WTC11 (cell line): Measurements from ENCODE around the gene MYO7B. TPM values are rescaled to one million over a fixed set of nuclear protein-coding genes. Genes with fewer than 3 reads are reported as not detected.

Experiments
- ATAC-seq: fragments of 200-7000 bp; cut with Tn5 transposase; 2 replicates; pipeline ENCODE4 v1.10.0; 2021; ENCODE audit warnings: mild to moderate bottlenecking, moderate library complexity
- CTCF ChIA-PET: fragments of 300-600 bp; sonication (Branson Sonifier 250); formaldehyde crosslinking; loops from one replicate; lab custom pipeline; 2021; ENCODE audit warnings: antibody characterized with exemption; lab: Charles Lee
- POLR2A ChIA-PET: fragments of 350-600 bp; sonication (Branson Sonifier 250); formaldehyde crosslinking; loops from one replicate; lab custom pipeline; 2021; ENCODE audit warnings: antibody characterized with exemption; lab: Charles Lee
- DNase-seq: peaks from one replicate; pipeline ENCODE4 v3.0.0; 2021; ENCODE audit warnings: low spot score
- H3K27ac Mint-ChIP-seq: 2 replicates; pipeline ENCODE4 v1.8.0; 2021; ENCODE audit warnings: mixed read lengths
- H3K27me3 Mint-ChIP-seq: 2 replicates; pipeline ENCODE4 v1.8.0; 2021; ENCODE audit warnings: low read depth, mild to moderate bottlenecking, moderate library complexity, mixed read lengths
- H3K36me3 Mint-ChIP-seq: 2 replicates; pipeline ENCODE4 v1.8.0; 2021; ENCODE audit warnings: mixed read lengths
- H3K4me1 Mint-ChIP-seq: 2 replicates; pipeline ENCODE4 v1.8.0; 2022; ENCODE audit warnings: mixed read lengths
- H3K4me3 Mint-ChIP-seq: 2 replicates; pipeline ENCODE4 v1.8.0; 2021; ENCODE audit warnings: mild to moderate bottlenecking, moderate library complexity, mixed read lengths
- H3K9me3 Mint-ChIP-seq: 2 replicates; pipeline ENCODE4 v1.8.0; 2021; ENCODE audit warnings: mixed read lengths
- ATF6 ChIP-seq: sonication (generic); formaldehyde crosslinking; IDR thresholded peaks from 2 replicates; pipeline ENCODE4 v1.8.1; 2023; ENCODE audit warnings: mild to moderate bottlenecking, missing genetic modification reagents
- CTCF ChIP-seq: fragments of 200-600 bp; IDR thresholded peaks from 2 replicates; pipeline ENCODE4 v1.8.0; 2022; ENCODE audit warnings: antibody characterized with exemption
- ETV6 ChIP-seq: sonication (generic); formaldehyde crosslinking; IDR thresholded peaks from 2 replicates; pipeline ENCODE4 v1.8.1; 2022; ENCODE audit warnings: mild to moderate bottlenecking, missing genetic modification reagents
- FOXK1 ChIP-seq: sonication (generic); formaldehyde crosslinking; IDR thresholded peaks from 2 replicates; pipeline ENCODE4 v1.8.0; 2022; ENCODE audit warnings: mild to moderate bottlenecking, moderate library complexity, missing genetic modification reagents
- IRF1 ChIP-seq: sonication (generic); formaldehyde crosslinking; IDR thresholded peaks from 2 replicates; pipeline ENCODE4 v1.8.0; 2023; ENCODE audit warnings: missing genetic modification reagents
- RORB ChIP-seq: fragments of 250-450 bp; sonication (Bioruptor Pico); IDR thresholded peaks from 2 replicates; pipeline ENCODE4 v1.9.0; 2021; ENCODE audit warnings: mild to moderate bottlenecking
- SMAD4 ChIP-seq: sonication (generic); formaldehyde crosslinking; IDR thresholded peaks from 2 replicates; pipeline ENCODE4 v1.8.0; 2022; ENCODE audit warnings: mild to moderate bottlenecking, missing genetic modification reagents
- TCF7 ChIP-seq: sonication (generic); formaldehyde crosslinking; IDR thresholded peaks from 2 replicates; pipeline ENCODE4 v1.8.0; 2022; ENCODE audit warnings: mild to moderate bottlenecking, low read depth, missing genetic modification reagents, moderate library complexity
- TEAD1 ChIP-seq: sonication (generic); formaldehyde crosslinking; IDR thresholded peaks from 2 replicates; pipeline ENCODE4 v1.8.0; 2022; ENCODE audit warnings: mild to moderate bottlenecking, missing genetic modification reagents
- ZNF138 ChIP-seq: sonication (generic); formaldehyde crosslinking; conservative IDR thresholded peaks from 2 replicates; pipeline ENCODE4 v1.8.1; 2022; ENCODE audit warnings: mild to moderate bottlenecking, moderate library complexity, missing genetic modification reagents
- ZNF416 ChIP-seq: fragments of 250-450 bp; sonication (Bioruptor Pico); IDR thresholded peaks from 2 replicates; pipeline ENCODE4 v1.9.0; 2021; ENCODE audit warnings: mild to moderate bottlenecking, inconsistent platforms
- total RNA-seq: library from RNA; stranded (reverse); gene quantifications from 3 replicates; pipeline ENCODE4 v1.2.3, GENCODE V29; 2021
- TF ChIP-seq, protein P1 (sequence below): sonication (generic); formaldehyde crosslinking; conservative IDR thresholded peaks from 2 replicates; pipeline ENCODE4 v1.8.1; 2022; ENCODE audit warnings: mild to moderate bottlenecking, missing genetic modification reagents
- TF ChIP-seq, protein P2 (sequence below): fragments of 250-450 bp; sonication (Bioruptor Pico); IDR thresholded peaks from 2 replicates; pipeline ENCODE4 v1.8.0; 2021; ENCODE audit warnings: mild to moderate bottlenecking
- TF ChIP-seq, protein P3 (sequence below): fragments of 250-450 bp; sonication (Bioruptor Pico); conservative IDR thresholded peaks from 2 replicates; pipeline ENCODE4 v1.9.0; 2021; ENCODE audit warnings: mild to moderate bottlenecking
- TF ChIP-seq, protein P4 (sequence below): sonication (generic); formaldehyde crosslinking; IDR thresholded peaks from 2 replicates; pipeline ENCODE4 v1.8.1; 2022; ENCODE audit warnings: mild to moderate bottlenecking, missing genetic modification reagents, moderate library complexity, borderline replicate concordance

The MYO7B gene
- total RNA-seq, 1 experiment from 2014 or later = not detected

DNA sequence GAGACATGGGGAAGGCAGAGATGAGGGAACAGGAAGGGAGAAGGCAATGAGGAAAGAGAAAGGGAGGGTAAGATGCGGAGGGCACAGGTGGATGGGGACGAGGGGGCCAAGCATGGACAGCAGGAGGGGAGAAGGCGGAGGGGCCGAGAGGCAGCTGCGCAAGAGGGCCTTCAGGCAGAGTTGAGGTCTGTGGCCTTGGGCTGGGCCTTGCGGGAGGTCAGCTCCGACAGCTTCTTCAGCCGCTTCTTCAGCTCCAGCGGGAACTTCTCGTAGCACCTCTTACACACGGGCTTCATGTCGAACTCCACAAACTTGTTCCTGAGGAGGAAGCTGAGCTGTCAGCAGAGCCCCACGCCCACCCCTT, 103.6 kb downstream of the MYO7B start:
- H3K36me3 Mint-ChIP-seq = no peaks in the 10 kb centered on the region
- H3K27me3 Mint-ChIP-seq = no peaks in the 10 kb centered on the region
- ChIA-PET CTCF (interaction anchor here (0.9 to 6.3 kb wide), 6 partner anchors 11 to 112 kb away, joined by 3 to 70 read pairs (median 8); partner anchors contain the start of genes IWS1 and LIMS2), POLR2A (interaction anchor here (1.2 kb wide), 1 partner anchor 113 kb away, joined by 4 read pairs; the partner anchor contains the start of gene IWS1)
- no peak overlapping the region for H3K27ac Mint-ChIP-seq
- no peak for DNase-seq
- no peaks in the 10 kb centered on the region for H3K9me3 Mint-ChIP-seq
- H3K4me3 Mint-ChIP-seq = no peak overlapping the region
- ATAC-seq = no peak
- H3K4me1 Mint-ChIP-seq = peaks cover 11% of the 10 kb centered on the region
- TF ChIP-seq, protein P1, sequence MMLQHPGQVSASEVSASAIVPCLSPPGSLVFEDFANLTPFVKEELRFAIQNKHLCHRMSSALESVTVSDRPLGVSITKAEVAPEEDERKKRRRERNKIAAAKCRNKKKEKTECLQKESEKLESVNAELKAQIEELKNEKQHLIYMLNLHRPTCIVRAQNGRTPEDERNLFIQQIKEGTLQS (CRISPR knock-in tag) = no peak
- TF ChIP-seq SMAD4 (no peak), TEAD1 (CRISPR knock-in tag) (no peak), ZNF138 (CRISPR knock-in tag) (no peak), FOXK1 (CRISPR knock-in tag) (no peak), CTCF (no peak), RORB (CRISPR knock-in tag) (no peak), ZNF416 (no peak), ATF6 (CRISPR knock-in tag) (no peak), ETV6 (no peak), TCF7 (no peak), IRF1 (CRISPR knock-in tag) (no peak)
- TF ChIP-seq, protein P2, sequence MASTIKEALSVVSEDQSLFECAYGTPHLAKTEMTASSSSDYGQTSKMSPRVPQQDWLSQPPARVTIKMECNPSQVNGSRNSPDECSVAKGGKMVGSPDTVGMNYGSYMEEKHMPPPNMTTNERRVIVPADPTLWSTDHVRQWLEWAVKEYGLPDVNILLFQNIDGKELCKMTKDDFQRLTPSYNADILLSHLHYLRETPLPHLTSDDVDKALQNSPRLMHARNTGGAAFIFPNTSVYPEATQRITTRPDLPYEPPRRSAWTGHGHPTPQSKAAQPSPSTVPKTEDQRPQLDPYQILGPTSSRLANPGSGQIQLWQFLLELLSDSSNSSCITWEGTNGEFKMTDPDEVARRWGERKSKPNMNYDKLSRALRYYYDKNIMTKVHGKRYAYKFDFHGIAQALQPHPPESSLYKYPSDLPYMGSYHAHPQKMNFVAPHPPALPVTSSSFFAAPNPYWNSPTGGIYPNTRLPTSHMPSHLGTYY (CRISPR knock-in tag) = no peak
- TF ChIP-seq, protein P3, sequence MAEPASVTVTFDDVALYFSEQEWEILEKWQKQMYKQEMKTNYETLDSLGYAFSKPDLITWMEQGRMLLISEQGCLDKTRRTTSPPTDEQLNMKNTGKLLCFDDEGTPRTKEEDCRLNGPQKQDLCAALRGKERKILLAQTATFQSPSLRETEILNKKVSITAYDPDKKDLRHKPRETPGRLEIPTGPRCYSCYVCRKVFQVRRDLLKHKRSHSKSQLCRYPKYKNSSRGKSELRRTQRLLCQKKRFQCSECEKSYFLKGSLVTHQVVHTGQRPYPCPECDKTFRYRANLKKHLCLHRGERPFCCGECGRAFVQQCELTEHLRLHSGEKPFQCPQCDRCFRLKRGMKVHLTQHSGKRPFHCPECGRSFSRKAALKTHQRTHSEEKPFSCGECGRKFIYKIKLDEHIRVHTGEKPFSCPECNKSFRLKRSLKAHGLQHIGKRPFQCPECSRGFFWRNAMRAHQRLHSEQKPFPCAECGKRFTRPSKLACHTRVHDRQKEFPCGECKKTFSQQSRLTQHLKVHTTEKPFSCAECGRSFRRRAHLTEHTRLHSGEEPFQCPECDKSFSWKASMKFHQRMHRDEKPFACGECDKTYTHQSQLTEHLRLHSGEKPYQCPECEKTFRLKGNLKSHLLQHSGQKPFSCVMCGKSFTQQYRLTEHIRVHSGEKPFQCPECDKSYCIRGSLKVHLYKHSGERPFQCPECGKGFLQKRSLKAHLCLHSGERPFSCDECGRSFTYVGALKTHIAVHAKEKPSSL (CRISPR knock-in tag) = no peak
- TF ChIP-seq, protein P4, sequence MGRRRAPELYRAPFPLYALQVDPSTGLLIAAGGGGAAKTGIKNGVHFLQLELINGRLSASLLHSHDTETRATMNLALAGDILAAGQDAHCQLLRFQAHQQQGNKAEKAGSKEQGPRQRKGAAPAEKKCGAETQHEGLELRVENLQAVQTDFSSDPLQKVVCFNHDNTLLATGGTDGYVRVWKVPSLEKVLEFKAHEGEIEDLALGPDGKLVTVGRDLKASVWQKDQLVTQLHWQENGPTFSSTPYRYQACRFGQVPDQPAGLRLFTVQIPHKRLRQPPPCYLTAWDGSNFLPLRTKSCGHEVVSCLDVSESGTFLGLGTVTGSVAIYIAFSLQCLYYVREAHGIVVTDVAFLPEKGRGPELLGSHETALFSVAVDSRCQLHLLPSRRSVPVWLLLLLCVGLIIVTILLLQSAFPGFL (CRISPR knock-in tag) = no peak
- TF ChIP-seq, all 79 proteins: peak for 0
